KMS-11 (cell line): ENCODE measurements around the gene CD300E.
"Not testable (repeated sequence)": the region's sequence is repeated elsewhere in the genome, so short reads cannot be mapped to it uniquely, and the experiment has no call there.

ENCODE experiments used
- H2AFZ ChIP-seq: fragments of 200-600 bp; sonication (generic); 2 replicates; pipeline ENCODE4 v1.6.1; 2016; ENCODE audit warnings: antibody characterized with exemption, mixed run types, low read depth
- H3K27ac ChIP-seq: fragments of 200-600 bp; sonication (generic); 2 replicates; pipeline ENCODE4 v1.6.1; 2016; ENCODE audit warnings: mild to moderate bottlenecking, mixed run types
- H3K27me3 ChIP-seq: fragments of 200-600 bp; sonication (generic); 2 replicates; pipeline ENCODE4 v1.6.1; 2017; ENCODE audit warnings: mild to moderate bottlenecking, low read depth, mixed run types, moderate library complexity; ENCODE audit not compliant: insufficient read depth
- H3K36me3 ChIP-seq: fragments of 200-600 bp; sonication (generic); 2 replicates; pipeline ENCODE4 v1.6.1; 2017; ENCODE audit warnings: mild to moderate bottlenecking, mixed run types; ENCODE audit not compliant: insufficient read depth
- H3K4me1 ChIP-seq: fragments of 200-600 bp; sonication (generic); 2 replicates; pipeline ENCODE4 v1.6.1; 2016; ENCODE audit warnings: mild to moderate bottlenecking, low read depth, mixed run types; ENCODE audit not compliant: poor library complexity, severe bottlenecking
- H3K4me2 ChIP-seq: fragments of 200-600 bp; sonication (generic); 2 replicates; pipeline ENCODE4 v1.7.0; 2016; ENCODE audit warnings: mild to moderate bottlenecking, mixed run types
- H3K4me3 ChIP-seq: fragments of 200-600 bp; sonication (generic); IDR thresholded peaks from 2 replicates; pipeline ENCODE4 v1.6.1; 2017; ENCODE audit warnings: low read depth, low read length, mixed read lengths; ENCODE audit not compliant: insufficient read depth
- H3K79me2 ChIP-seq: fragments of 200-600 bp; sonication (generic); 2 replicates; pipeline ENCODE4 v1.6.1; 2016; ENCODE audit warnings: low read depth, mixed run types; ENCODE audit not compliant: insufficient read depth
- H3K9ac ChIP-seq: fragments of 200-600 bp; sonication (generic); 2 replicates; pipeline ENCODE4 v1.6.1; 2016; ENCODE audit warnings: mild to moderate bottlenecking, mixed run types
- H4K20me1 ChIP-seq: fragments of 200-600 bp; sonication (generic); 2 replicates; pipeline ENCODE4 v1.6.1; 2016; ENCODE audit warnings: mild to moderate bottlenecking, mixed run types; ENCODE audit not compliant: insufficient read depth
- TF ChIP-seq, protein P1 (sequence below): fragments of 200-600 bp; sonication (generic); conservative IDR thresholded peaks from 2 replicates; pipeline ENCODE4 v1.6.1; 2017; ENCODE audit warnings: low read depth, mild to moderate bottlenecking, antibody characterized with exemption, low read length, moderate library complexity, mixed read lengths

CD300E gene

DNA sequence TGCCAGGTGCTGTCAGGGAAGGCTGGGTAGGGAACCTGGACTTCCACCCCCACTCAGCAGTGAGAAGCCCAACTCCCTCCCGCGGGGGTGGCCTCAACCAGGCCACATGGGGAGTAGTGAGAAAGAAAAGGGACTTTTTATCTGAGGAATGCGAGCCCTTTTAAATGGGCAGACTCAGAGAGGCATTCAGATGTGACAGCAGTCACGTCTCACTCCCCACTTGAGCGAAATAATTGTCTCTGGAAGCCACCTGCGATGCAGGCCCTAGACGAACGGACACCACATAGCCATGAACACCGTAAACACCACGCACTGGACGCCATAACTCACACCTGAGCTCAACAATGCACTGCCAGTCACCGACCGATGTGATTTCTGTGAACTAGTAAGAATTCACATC is 11.9 kb upstream of the CD300E start:
- H3K27me3 ChIP-seq, result peaks cover 80% of the 10 kb centered on the region

DNA sequence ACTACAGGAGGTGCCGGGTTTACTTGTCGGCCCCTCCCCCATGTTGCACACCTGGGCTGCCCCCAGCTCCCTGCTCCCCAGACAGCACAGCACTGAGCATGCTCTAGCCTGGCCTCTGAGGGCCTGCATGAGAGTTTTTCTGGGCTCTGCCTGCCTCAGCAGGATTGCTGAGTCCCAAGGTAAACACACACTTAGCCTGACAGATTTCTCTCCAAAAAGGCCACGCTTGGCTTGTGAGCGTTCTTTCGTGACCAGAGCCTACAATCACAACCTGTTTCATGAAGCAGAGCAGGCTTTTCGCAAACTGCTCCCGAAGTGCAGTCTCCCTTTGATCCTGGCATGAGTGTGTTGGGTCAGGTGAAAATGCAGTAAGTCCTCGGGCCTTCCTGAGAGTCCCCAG is 9.8 kb upstream of the CD300E start:
- Histone ChIP-seq H4K20me1 (no peaks in the 10 kb centered on the region), H3K4me3 (no peak overlapping the region), H3K9ac (no peak overlapping the region), H3K4me1 (no peaks in the 10 kb centered on the region), H3K79me2 (no peaks in the 10 kb centered on the region), H2AFZ (no peak overlapping the region), H3K36me3 (no peaks in the 10 kb centered on the region), H3K4me2 (no peak overlapping the region), H3K27me3 (peaks cover 76% of the 10 kb centered on the region), H3K27ac (no peak overlapping the region)
- TF ChIP-seq, protein P1, sequence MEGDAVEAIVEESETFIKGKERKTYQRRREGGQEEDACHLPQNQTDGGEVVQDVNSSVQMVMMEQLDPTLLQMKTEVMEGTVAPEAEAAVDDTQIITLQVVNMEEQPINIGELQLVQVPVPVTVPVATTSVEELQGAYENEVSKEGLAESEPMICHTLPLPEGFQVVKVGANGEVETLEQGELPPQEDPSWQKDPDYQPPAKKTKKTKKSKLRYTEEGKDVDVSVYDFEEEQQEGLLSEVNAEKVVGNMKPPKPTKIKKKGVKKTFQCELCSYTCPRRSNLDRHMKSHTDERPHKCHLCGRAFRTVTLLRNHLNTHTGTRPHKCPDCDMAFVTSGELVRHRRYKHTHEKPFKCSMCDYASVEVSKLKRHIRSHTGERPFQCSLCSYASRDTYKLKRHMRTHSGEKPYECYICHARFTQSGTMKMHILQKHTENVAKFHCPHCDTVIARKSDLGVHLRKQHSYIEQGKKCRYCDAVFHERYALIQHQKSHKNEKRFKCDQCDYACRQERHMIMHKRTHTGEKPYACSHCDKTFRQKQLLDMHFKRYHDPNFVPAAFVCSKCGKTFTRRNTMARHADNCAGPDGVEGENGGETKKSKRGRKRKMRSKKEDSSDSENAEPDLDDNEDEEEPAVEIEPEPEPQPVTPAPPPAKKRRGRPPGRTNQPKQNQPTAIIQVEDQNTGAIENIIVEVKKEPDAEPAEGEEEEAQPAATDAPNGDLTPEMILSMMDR, result no peak

More for the DNA sequence above, 11.9 kb upstream of the CD300E start:
- TF ChIP-seq, protein P1, result no peak
- no peaks in the 10 kb centered on the region for H3K36me3 ChIP-seq
- H3K27ac ChIP-seq, result no peak overlapping the region
- no peak overlapping the region for H3K4me3 ChIP-seq
- H3K4me1 ChIP-seq, result peaks cover 14% of the 10 kb centered on the region
- no peak overlapping the region for H3K4me2 ChIP-seq
- H3K79me2 ChIP-seq, result no peaks in the 10 kb centered on the region
- H2AFZ ChIP-seq, result no peak overlapping the region
- no peaks in the 10 kb centered on the region for H4K20me1 ChIP-seq
- H3K9ac ChIP-seq, result no peak overlapping the region

DNA sequence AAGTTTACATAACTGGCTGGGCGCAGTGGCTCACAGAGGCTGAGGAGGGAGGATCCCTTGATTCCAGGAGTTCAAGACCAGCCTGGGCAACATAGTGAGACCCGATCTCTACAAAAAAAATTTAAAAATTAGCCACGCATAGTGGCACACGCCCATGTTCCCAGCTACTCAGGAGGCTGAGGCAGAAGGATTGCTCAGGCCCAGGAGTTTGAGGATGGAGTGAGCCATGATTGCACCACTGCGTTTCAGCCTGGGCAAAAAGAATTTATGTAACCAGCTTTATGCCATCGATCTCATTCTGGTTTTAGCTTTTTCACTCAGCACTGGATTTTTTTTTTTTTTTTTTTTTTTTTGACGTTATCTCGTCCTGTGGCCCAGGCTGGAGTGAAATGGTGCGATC is 9.1 kb upstream of the CD300E start:
- H3K4me1 ChIP-seq, result no peaks in the 10 kb centered on the region
- TF ChIP-seq, protein P1, result no peak
- no peak overlapping the region for H3K9ac ChIP-seq
- H3K36me3 ChIP-seq, result no peaks in the 10 kb centered on the region
- no peak overlapping the region for H3K4me2 ChIP-seq
- peaks cover 76% of the 10 kb centered on the region for H3K27me3 ChIP-seq
- H2AFZ ChIP-seq, result no peak overlapping the region
- no peak overlapping the region for H3K27ac ChIP-seq
- no peaks in the 10 kb centered on the region for H4K20me1 ChIP-seq
- no peaks in the 10 kb centered on the region for H3K79me2 ChIP-seq
- H3K4me3 ChIP-seq, result no peak overlapping the region

DNA sequence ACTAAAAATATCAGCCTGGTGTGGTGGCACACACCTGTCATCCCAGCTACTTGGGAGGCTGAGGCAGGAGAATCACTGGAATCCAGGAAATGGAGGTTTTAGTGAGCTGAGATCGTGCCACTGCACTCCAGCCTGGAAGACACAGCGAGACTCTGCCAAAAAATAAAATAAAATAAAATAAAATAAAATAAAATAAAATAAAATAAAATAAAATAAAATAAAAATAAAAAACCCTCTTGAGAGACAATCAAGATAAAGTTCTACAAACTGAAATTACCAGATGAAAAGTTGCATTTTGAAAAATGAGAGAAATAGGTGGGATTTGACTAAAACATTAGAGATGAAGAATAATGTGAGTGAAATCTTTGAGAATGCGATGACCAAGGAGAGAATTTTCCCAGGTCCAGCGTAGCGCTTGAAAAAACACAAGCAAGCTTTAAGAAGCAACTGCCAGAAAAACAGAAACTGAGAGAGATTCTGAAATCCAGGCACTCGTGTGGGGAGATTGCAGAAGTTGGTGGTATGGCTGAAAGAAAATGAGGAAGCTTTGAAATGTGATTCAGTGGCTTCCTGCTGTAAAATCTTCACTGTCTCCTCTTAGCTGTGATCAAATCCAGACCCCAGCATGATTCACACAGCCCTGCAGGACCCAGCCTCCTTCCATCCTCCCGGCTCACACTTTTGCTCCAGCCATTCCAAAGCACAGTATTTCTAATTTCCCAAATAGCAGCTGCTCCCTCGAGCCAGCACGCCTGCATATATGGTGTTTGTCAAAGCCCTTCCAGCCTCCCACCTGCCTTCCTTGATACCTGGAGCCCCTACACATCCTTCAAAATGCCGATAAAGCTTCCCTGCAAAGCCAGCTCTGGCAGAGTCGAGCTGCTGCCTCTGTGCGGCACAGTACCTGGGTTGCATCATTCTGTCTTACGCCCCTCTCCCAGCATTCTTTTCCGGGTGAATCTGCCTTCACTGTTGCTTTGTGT is 8.2 kb upstream of the CD300E start:
- Histone ChIP-seq H2AFZ (no peak overlapping the region), H3K36me3 (no peaks in the 10 kb centered on the region), H3K79me2 (no peaks in the 10 kb centered on the region), H4K20me1 (no peaks in the 10 kb centered on the region), H3K9ac (no peak overlapping the region), H3K27ac (no peak overlapping the region), H3K4me1 (no peaks in the 10 kb centered on the region), H3K4me3 (no peak overlapping the region), H3K27me3 (peaks cover 78% of the 10 kb centered on the region), H3K4me2 (no peak overlapping the region)
- TF ChIP-seq, protein P1, result no peak

DNA sequence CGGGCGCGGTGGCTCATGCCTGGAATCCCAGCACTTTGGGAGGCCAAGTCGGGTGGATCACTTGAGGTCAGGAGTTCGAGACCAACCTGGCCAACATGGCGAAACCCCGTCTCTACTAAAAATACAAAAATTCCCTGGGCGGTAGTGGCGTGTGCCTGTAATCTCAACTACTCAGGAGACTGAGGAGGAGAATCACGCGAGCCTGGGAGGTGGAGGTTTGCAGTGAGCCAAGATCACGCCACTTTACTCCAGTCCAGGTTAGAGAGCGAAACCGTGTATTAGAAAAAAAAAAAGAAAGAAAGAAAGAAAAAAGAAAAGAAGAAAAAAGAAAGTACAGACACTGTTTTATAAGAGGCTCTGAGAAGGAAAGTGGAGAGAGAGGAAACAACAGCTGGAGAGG is 6.7 kb upstream of the CD300E start:
- not testable (repeated sequence) for H4K20me1 ChIP-seq, H3K4me3 ChIP-seq, H3K4me1 ChIP-seq, H3K27ac ChIP-seq, H3K4me2 ChIP-seq, H3K9ac ChIP-seq, H3K79me2 ChIP-seq, H3K36me3 ChIP-seq, H2AFZ ChIP-seq
- peaks cover 82% of the 10 kb centered on the region; the same call in 1 of the 2 replicates for H3K27me3 ChIP-seq
